ENCODE measurements around the gene BCOR. TPM values are rescaled to one million over a fixed set of nuclear protein-coding genes. Genes with fewer than 3 reads are reported as not detected.

Gene BCOR
- total RNA-seq, 1 experiment from 2014 or later, result 48.3 TPM

GRCh38 chrX:40012868-40013265 is 84.9 kb downstream of the BCOR start:
- H3K36me3 ChIP-seq (ENCODE audit: control insufficient read depth, insufficient read depth, low read length), result no peaks in the 10 kb centered on the region
- ChIA-PET POLR2A (no interaction called here), CTCF (no interaction called here)

DNA sequence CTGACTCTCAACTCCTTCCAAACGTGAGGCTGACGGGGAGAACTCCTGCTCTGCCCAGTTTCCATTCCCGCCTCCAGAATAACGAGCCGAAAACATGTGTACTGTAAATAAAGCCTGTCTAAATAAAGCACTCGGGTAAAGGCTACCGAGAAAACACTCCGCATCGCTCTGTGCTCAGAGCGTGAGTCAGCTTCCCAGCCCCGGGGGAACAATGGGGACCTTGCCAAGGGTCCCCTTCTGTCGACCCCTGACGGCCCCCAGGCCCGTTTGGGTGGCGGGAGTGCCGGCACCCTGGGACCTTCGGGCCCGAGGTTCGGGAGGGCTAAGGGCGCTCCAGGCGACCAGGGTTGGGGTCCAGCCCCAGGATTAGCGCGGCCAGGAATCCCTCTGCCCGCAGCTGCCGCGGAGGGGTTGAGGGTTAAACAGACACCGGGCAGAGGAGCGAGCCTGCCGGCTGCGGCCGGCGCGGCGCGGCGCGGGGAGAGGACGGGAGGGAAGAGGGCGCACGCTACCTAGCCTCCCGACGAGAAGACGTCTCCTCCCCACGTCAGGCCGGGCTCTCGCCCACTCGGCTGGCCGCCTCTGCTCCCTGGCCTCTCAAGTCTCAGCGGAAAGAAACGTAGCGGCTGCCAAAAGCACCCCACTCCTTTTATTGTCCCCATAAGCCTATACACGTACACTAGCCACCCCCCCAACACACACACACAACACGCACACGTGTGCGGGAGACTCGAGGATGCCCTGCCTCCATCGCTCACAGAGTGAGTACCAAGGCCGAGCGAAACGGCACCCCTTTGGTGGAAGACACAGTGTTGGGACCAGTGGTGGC is 85.5 kb downstream of the BCOR start:
- in situ Hi-C loops (cut with HindIII; ENCODE audit: low pct_unique_long_range_greater_than_20kb, low sequenced_read_pairs), result no loop called here
- Histone ChIP-seq H3K4me3 (ENCODE audit: low read depth in 2 of 2, low read length in 2 of 2) (peak overlapping the region; percentile 42 to 52), H3K27me3 (ENCODE audit: control insufficient read depth, insufficient read depth, low read length) (no peaks in the 10 kb centered on the region), H3K36me3 (ENCODE audit: control insufficient read depth, insufficient read depth, low read length) (no peaks in the 10 kb centered on the region), H3K27ac (ENCODE audit: low read length) (0 out of 2 replicates have a peak overlapping the region, but pooled peaks have one; percentile 34), H3K9me3 (ENCODE audit: control insufficient read depth, insufficient read depth, low read depth, low read length) (no peaks in the 10 kb centered on the region), H3K4me1 (ENCODE audit: control insufficient read depth, insufficient read depth, low read length) (peaks cover 3% of the 10 kb centered on the region)
- ChIA-PET CTCF (no interaction called here), POLR2A (no interaction called here)
- TF ChIP-seq POLR2AphosphoS5 (IDR thresholded peaks at IDR 0.05; ENCODE audit: low read depth, low read length) (no peak), TCF7L2 (IDR thresholded peaks at IDR 0.05; ENCODE audit: low read depth, low read length) (no peak), REST (IDR thresholded peaks at IDR 0.05; ENCODE audit: insufficient read depth in 1 of 2, low read depth in 2 of 2, low read length in 1 of 2) (no peak), SIN3A (IDR thresholded peaks at IDR 0.05; ENCODE audit: borderline replicate concordance, insufficient read depth, low read depth, low read length) (no peak)
- TF ChIP-seq, protein P1, sequence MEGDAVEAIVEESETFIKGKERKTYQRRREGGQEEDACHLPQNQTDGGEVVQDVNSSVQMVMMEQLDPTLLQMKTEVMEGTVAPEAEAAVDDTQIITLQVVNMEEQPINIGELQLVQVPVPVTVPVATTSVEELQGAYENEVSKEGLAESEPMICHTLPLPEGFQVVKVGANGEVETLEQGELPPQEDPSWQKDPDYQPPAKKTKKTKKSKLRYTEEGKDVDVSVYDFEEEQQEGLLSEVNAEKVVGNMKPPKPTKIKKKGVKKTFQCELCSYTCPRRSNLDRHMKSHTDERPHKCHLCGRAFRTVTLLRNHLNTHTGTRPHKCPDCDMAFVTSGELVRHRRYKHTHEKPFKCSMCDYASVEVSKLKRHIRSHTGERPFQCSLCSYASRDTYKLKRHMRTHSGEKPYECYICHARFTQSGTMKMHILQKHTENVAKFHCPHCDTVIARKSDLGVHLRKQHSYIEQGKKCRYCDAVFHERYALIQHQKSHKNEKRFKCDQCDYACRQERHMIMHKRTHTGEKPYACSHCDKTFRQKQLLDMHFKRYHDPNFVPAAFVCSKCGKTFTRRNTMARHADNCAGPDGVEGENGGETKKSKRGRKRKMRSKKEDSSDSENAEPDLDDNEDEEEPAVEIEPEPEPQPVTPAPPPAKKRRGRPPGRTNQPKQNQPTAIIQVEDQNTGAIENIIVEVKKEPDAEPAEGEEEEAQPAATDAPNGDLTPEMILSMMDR (IDR thresholded peaks at IDR 0.05), result no peak
- DNase-seq (ENCODE audit: low read depth, low spot score) (no peak), ATAC-seq (peak; percentile 34)
- intact Hi-C loops (cut with micrococcal nuclease; ENCODE audit: unreplicated experiment), result loop anchor here (2.0 to 5.0 kb wide), 2 partner anchors 49 to 75 kb away; no protein-coding TSS in a partner anchor
- no TSS peak for BruUV-seq (replicated peaks)

More at GRCh38 chrX:40012868-40013265, 84.9 kb downstream of the BCOR start:
- BruUV-seq (replicated peaks), result no TSS peak
- no peak for DNase-seq (ENCODE audit: low read depth, low spot score)
- peaks cover 3% of the 10 kb centered on the region for H3K4me1 ChIP-seq (ENCODE audit: control insufficient read depth, insufficient read depth, low read length)
- ATAC-seq, result peak; percentile 36
- H3K4me3 ChIP-seq (ENCODE audit: low read depth in 2 of 2, low read length in 2 of 2), result peak overlapping the region; percentile 42 to 52
- in situ Hi-C loops (cut with HindIII; ENCODE audit: low pct_unique_long_range_greater_than_20kb, low sequenced_read_pairs) (no loop called here), intact Hi-C loops (cut with micrococcal nuclease; ENCODE audit: unreplicated experiment) (loop anchor here (2.0 to 5.0 kb wide), 2 partner anchors 50 to 74 kb away; no protein-coding TSS in a partner anchor)
- TF ChIP-seq, protein P1 (IDR thresholded peaks at IDR 0.05), result no peak
- no peak for TF ChIP-seq POLR2AphosphoS5 (IDR thresholded peaks at IDR 0.05; ENCODE audit: low read depth, low read length)
- TF ChIP-seq SIN3A (IDR thresholded peaks at IDR 0.05; ENCODE audit: borderline replicate concordance, insufficient read depth, low read depth, low read length), result no peak
- no peak for TF ChIP-seq REST (IDR thresholded peaks at IDR 0.05; ENCODE audit: insufficient read depth in 1 of 2, low read depth in 2 of 2, low read length in 1 of 2)
- no peak for TF ChIP-seq TCF7L2 (IDR thresholded peaks at IDR 0.05; ENCODE audit: low read depth, low read length)
- no peaks in the 10 kb centered on the region for H3K27me3 ChIP-seq (ENCODE audit: control insufficient read depth, insufficient read depth, low read length)
- no peaks in the 10 kb centered on the region for H3K9me3 ChIP-seq (ENCODE audit: control insufficient read depth, insufficient read depth, low read depth, low read length)
- peak overlapping the region; percentile 61; the same call in 1 of the 2 replicates for H3K27ac ChIP-seq (ENCODE audit: low read length)
